HL-60 (cell line): ENCODE results near the gene BRWD1.
A peak's percentile ranks its signal among the peaks of the same experiment; 100 is the strongest.

ENCODE experiments used
- DNase-seq, 2 experiments: peaks; one replicate each; pipeline ENCODE4 v3.0.0-alpha.2; 2010 to 2020; ENCODE audit warnings: low read depth in 1 of 2, low spot score in 1 of 2
- H3K27ac ChIP-seq: fragments of 250-450 bp; sonication (Bioruptor Pico); replicated peaks from 2 replicates; pipeline ENCODE4 v1.5.1; 2020; ENCODE audit warnings: mild to moderate bottlenecking, moderate library complexity
- H3K27me3 ChIP-seq: fragments of 250-450 bp; sonication (Bioruptor Pico); 2 replicates; pipeline ENCODE4 v1.5.1; 2021; ENCODE audit warnings: mild to moderate bottlenecking, moderate library complexity; ENCODE audit not compliant: insufficient read depth, poor library complexity, severe bottlenecking
- H3K4me3 ChIP-seq: replicated peaks from 2 replicates; pipeline ENCODE4 v1.5.1; 2011; ENCODE audit warnings: mild to moderate bottlenecking, control low read depth, low read length; ENCODE audit not compliant: insufficient read depth
- GABPA ChIP-seq: IDR thresholded peaks from 2 replicates; pipeline ENCODE4 v1.6.1; 2012; ENCODE audit warnings: low read depth
- POLR2AphosphoS5 ChIP-seq: IDR thresholded peaks from 2 replicates; pipeline ENCODE4 v1.6.1; 2012; ENCODE audit warnings: low read depth
- SPI1 ChIP-seq: IDR thresholded peaks from 2 replicates; pipeline ENCODE4 v1.6.1; 2012; ENCODE audit warnings: low read depth, mild to moderate bottlenecking, borderline replicate concordance
- TF ChIP-seq, protein P1 (sequence below): IDR thresholded peaks from one replicate; pipeline ENCODE4 v1.5.1; 2011; ENCODE audit warnings: low read length, control low read depth, inconsistent platforms; ENCODE audit not compliant: insufficient read depth
- TF ChIP-seq, protein P2 (sequence below): IDR thresholded peaks from 2 replicates; pipeline ENCODE4 v1.6.1; 2012; ENCODE audit warnings: low read depth; ENCODE audit not compliant: insufficient replicate concordance

The BRWD1 gene

DNA sequence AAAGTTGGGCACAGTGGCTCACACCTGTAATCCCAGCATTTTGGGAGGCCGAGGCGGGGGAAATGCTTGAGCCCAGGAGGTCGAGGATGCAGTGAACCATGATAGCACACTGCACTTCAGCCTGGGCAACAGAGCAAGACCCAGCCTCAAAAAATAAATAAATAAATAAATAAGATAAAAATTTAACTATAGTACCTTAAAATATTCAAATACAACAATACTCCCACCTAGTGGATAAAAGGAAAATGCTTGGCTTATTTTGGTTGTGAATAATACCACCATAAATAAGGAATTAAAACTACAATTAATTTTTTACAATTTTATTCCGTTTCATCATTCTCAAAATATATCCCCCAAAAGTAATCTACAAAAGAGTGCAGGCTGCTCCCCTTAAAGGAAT, 138.3 kb downstream of the BRWD1 start:
- Histone ChIP-seq H3K4me3 (no peak overlapping the region), H3K27ac (no peak overlapping the region), H3K27me3 (no peaks in the 10 kb centered on the region)
- no peak for DNase-seq
- TF ChIP-seq, protein P1, sequence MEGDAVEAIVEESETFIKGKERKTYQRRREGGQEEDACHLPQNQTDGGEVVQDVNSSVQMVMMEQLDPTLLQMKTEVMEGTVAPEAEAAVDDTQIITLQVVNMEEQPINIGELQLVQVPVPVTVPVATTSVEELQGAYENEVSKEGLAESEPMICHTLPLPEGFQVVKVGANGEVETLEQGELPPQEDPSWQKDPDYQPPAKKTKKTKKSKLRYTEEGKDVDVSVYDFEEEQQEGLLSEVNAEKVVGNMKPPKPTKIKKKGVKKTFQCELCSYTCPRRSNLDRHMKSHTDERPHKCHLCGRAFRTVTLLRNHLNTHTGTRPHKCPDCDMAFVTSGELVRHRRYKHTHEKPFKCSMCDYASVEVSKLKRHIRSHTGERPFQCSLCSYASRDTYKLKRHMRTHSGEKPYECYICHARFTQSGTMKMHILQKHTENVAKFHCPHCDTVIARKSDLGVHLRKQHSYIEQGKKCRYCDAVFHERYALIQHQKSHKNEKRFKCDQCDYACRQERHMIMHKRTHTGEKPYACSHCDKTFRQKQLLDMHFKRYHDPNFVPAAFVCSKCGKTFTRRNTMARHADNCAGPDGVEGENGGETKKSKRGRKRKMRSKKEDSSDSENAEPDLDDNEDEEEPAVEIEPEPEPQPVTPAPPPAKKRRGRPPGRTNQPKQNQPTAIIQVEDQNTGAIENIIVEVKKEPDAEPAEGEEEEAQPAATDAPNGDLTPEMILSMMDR, result peak; percentile 20
- TF ChIP-seq POLR2AphosphoS5 (no peak), GABPA (no peak)

DNA sequence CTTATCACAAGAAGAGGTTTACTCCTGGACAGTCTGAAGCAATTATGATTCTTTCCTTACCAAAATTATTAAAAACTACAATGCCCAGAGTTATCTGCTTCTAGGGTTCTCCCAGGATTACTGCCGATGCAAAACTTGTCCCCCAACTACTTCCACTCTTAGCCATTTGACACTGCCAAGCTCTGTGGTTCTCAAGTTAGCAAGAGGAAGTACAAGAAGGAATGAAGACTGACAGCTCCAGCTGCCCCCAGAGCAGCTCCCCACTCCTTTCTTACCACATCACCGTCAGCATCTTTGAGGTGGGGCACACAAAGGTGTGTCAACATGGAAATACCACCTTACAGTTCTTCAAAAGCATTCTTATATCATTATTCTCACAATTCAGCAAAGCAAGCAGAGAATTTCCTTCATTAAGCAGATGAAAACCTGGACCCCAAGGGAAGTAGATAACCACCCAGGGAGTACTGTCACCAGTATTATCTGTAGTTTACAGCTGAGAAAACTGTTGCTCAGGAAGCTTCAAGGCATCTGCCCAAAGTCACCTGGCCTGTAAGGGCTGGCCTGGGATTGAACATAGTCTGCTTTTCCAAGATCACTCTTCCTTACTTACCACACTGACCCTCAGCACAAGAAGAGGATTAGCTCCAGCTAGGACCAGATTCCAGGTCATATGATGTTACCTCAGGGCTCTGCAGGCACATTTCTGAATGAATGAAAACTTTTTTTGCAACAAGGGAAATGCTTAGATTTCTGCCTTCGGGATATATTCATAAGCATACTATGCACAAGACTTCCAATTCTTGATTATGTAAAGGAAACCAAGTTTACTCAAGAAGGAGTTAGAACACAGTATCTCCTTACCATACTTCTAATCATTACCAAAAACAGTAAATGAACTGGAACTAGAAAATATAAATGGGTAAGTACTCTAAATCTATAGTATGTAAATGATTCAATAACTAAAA, 139.4 kb downstream of the BRWD1 start:
- Histone ChIP-seq H3K4me3 (no peak overlapping the region), H3K27me3 (no peaks in the 10 kb centered on the region), H3K27ac (no peak overlapping the region)
- TF ChIP-seq GABPA, result no peak
- TF ChIP-seq SPI1, result no peak; the same call in 1 of the 2 replicates
- TF ChIP-seq, protein P2, sequence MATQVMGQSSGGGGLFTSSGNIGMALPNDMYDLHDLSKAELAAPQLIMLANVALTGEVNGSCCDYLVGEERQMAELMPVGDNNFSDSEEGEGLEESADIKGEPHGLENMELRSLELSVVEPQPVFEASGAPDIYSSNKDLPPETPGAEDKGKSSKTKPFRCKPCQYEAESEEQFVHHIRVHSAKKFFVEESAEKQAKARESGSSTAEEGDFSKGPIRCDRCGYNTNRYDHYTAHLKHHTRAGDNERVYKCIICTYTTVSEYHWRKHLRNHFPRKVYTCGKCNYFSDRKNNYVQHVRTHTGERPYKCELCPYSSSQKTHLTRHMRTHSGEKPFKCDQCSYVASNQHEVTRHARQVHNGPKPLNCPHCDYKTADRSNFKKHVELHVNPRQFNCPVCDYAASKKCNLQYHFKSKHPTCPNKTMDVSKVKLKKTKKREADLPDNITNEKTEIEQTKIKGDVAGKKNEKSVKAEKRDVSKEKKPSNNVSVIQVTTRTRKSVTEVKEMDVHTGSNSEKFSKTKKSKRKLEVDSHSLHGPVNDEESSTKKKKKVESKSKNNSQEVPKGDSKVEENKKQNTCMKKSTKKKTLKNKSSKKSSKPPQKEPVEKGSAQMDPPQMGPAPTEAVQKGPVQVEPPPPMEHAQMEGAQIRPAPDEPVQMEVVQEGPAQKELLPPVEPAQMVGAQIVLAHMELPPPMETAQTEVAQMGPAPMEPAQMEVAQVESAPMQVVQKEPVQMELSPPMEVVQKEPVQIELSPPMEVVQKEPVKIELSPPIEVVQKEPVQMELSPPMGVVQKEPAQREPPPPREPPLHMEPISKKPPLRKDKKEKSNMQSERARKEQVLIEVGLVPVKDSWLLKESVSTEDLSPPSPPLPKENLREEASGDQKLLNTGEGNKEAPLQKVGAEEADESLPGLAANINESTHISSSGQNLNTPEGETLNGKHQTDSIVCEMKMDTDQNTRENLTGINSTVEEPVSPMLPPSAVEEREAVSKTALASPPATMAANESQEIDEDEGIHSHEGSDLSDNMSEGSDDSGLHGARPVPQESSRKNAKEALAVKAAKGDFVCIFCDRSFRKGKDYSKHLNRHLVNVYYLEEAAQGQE, result no peak
- TF ChIP-seq POLR2AphosphoS5, result no peak
- TF ChIP-seq, protein P1, result no peak
- DNase-seq, result peak in 1 of 2 experiments; percentile 21

DNA sequence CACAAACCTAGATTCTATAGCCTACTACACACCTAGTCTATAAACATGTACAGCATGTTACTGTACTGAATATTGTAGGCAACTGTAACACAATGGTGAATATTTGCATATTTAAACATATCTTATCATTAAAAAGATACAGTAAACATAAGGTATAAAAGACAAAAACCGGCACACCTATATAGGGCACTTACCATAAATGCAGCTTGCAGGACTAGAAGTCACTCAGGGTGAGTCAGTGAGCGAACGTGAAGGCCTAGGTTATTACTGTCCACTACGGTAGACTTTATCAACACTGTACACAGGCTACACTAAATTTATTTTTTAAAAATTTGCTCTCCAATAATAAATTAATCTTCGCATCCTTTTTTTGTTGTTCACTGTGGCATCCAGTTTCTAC, 143.5 kb downstream of the BRWD1 start:
- Histone ChIP-seq H3K27ac (no peak overlapping the region), H3K27me3 (no peaks in the 10 kb centered on the region), H3K4me3 (no peak overlapping the region)
- no peak for DNase-seq
- TF ChIP-seq SPI1 (no peak), GABPA (no peak), POLR2AphosphoS5 (no peak)
- TF ChIP-seq, protein P1, result no peak
- TF ChIP-seq, protein P2, result no peak
